Uterus (tissue), 4 donors: ENCODE results near the gene CELF4. TPM values are rescaled to one million over a fixed set of nuclear protein-coding genes. Genes with fewer than 3 reads are reported as not detected.

Source experiments
- DNase-seq, 2 donors: peaks; one replicate each; pipeline ENCODE4 v3.0.0-alpha.2; 2019 to 2020
- H3K27ac ChIP-seq, 2 donors: fragments of 200-600 bp; sonication (generic); 1 replicate in 1 of 2; 2 replicates in 1 of 2; pipeline ENCODE4 v1.5.1; 2016 to 2018
- H3K27me3 ChIP-seq, 2 donors: fragments of 200-600 bp; sonication (generic); one replicate each; pipeline ENCODE4 v1.5.1; 2018 to 2019; ENCODE audit warnings: control low read depth in 1 of 2
- H3K36me3 ChIP-seq, 2 donors: fragments of 200-600 bp; sonication (generic); one replicate each; pipeline ENCODE4 v1.5.1; 2019; ENCODE audit warnings: control low read depth in 1 of 2
- H3K4me1 ChIP-seq, 2 donors: fragments of 200-600 bp; sonication (generic); one replicate each; pipeline ENCODE4 v1.5.1; 2018 to 2019; ENCODE audit warnings: control low read depth in 1 of 2
- H3K4me3 ChIP-seq, 2 donors: fragments of 200-600 bp; sonication (generic); 1 replicate in 1 of 2; 2 replicates in 1 of 2; pipeline ENCODE4 v1.5.1; 2018 to 2019; ENCODE audit warnings: mild to moderate bottlenecking in 1 of 2
- H3K9me3 ChIP-seq, 2 donors: fragments of 200-600 bp; sonication (generic); one replicate each; pipeline ENCODE4 v1.5.1; 2019; ENCODE audit warnings: control low read depth in 1 of 2
- CTCF ChIP-seq, 4 experiments: fragments of 200-600 bp in 2 of 4; fragments of 450-650 bp in 2 of 4; sonication (generic) in 2 of 4; IDR thresholded peaks; one replicate each; pipeline ENCODE4 v1.5.1; 2016 to 2019; ENCODE audit warnings: antibody characterized with exemption in 4 of 4, mild to moderate bottlenecking in 2 of 4, moderate library complexity in 1 of 4
- POLR2A ChIP-seq, 2 donors: fragments of 450-650 bp; IDR thresholded peaks; one replicate each; pipeline ENCODE4 v1.6.1; 2016; ENCODE audit warnings: antibody characterized with exemption in 2 of 2, mild to moderate bottlenecking in 1 of 2, moderate library complexity in 1 of 2
- intact Hi-C: fragments of 100-400 bp; cut with DNase I; formaldehyde crosslinking; loops from one replicate; pipeline ENCODE4 v1.15.1; 2023; ENCODE audit warnings: low total_unique reads
- total RNA-seq, 4 donors: library from RNA; depleted of rRNA in 3 of 4; stranded (reverse); fragments of >200 nt in 3 of 4; gene quantifications; one replicate each; pipeline versions ENCODE4 v1.1.0 to v1.2.4, GENCODE V29; 2014 to 2023
- donor health status: DM: yes; HTN: yes; CAD: no.

CELF4 gene
- total RNA-seq, 4 donors from 2014 or later = 0.18 to 1.7 TPM; not detected in 2

- Histone ChIP-seq H3K4me3 (no peak overlapping the region), H3K36me3 (no peaks in the 10 kb centered on the region), H3K4me1 (peaks cover 0 to 5% of the 10 kb centered on the region in 2 donors), H3K9me3 (no peaks in the 10 kb centered on the region), H3K27ac (no peak overlapping the region), H3K27me3 (no peaks in the 10 kb centered on the region)
- no peak for DNase-seq
- intact Hi-C loops = no loop called here
- TF ChIP-seq CTCF (IDR thresholded peaks at IDR 0.05) (no peak), POLR2A (IDR thresholded peaks at IDR 0.05) (no peak)
Observed at GRCh38 chr18:37502601-37503000, 63.0 kb downstream of the CELF4 start.

GRCh38 chr18:37502036-37502435, 63.6 kb downstream of the CELF4 start:
- Histone ChIP-seq H3K36me3 (no peaks in the 10 kb centered on the region), H3K27me3 (no peaks in the 10 kb centered on the region), H3K4me1 (peaks cover 0 to 5% of the 10 kb centered on the region in 2 donors), H3K4me3 (no peak overlapping the region), H3K27ac (no peak overlapping the region), H3K9me3 (no peaks in the 10 kb centered on the region)
- intact Hi-C loops = no loop called here
- DNase-seq = peak in 1 of 2 donors; percentile 43
- no peak for TF ChIP-seq CTCF (IDR thresholded peaks at IDR 0.05)
- no peak for TF ChIP-seq POLR2A (IDR thresholded peaks at IDR 0.05)

- no peak for DNase-seq
- intact Hi-C loops = no loop called here
- no peak overlapping the region for H3K27ac ChIP-seq
- TF ChIP-seq CTCF (IDR thresholded peaks at IDR 0.05) (no peak), POLR2A (IDR thresholded peaks at IDR 0.05) (no peak)
- no peaks in the 10 kb centered on the region for H3K9me3 ChIP-seq
- no peaks in the 10 kb centered on the region for H3K36me3 ChIP-seq
- H3K4me3 ChIP-seq = no peak overlapping the region
- no peaks in the 10 kb centered on the region for H3K27me3 ChIP-seq
- H3K4me1 ChIP-seq = peaks cover 0 to 5% of the 10 kb centered on the region in 2 donors
Observed at GRCh38 chr18:37501136-37501535, 64.5 kb downstream of the CELF4 start.

- intact Hi-C loops = no loop called here
- Histone ChIP-seq H3K27ac (no peak overlapping the region), H3K4me3 (no peak overlapping the region), H3K9me3 (no peaks in the 10 kb centered on the region), H3K36me3 (no peaks in the 10 kb centered on the region), H3K27me3 (no peaks in the 10 kb centered on the region), H3K4me1 (peaks cover 0 to 5% of the 10 kb centered on the region in 2 donors)
- no peak for TF ChIP-seq POLR2A (IDR thresholded peaks at IDR 0.05)
- TF ChIP-seq CTCF (IDR thresholded peaks at IDR 0.05) = no peak
- DNase-seq = no peak
Observed at GRCh38 chr18:37499913-37500312, 65.7 kb downstream of the CELF4 start.

GRCh38 chr18:37499044-37499443, 66.6 kb downstream of the CELF4 start:
- Histone ChIP-seq H3K4me1 (peaks cover 0 to 5% of the 10 kb centered on the region in 2 donors), H3K4me3 (no peak overlapping the region), H3K27ac (no peak overlapping the region), H3K9me3 (no peaks in the 10 kb centered on the region), H3K27me3 (no peaks in the 10 kb centered on the region), H3K36me3 (no peaks in the 10 kb centered on the region)
- no peak for DNase-seq
- intact Hi-C loops = no loop called here
- TF ChIP-seq POLR2A (IDR thresholded peaks at IDR 0.05) (no peak), CTCF (IDR thresholded peaks at IDR 0.05) (no peak)
